GM23248 (cell line): ENCODE data around the gene MYO15A.

Source experiments
- EZH2 ChIP-seq: fragments of 200-600 bp; sonication (generic); IDR thresholded peaks from 2 replicates; pipeline ENCODE4 v1.6.1; 2018; ENCODE audit warnings: antibody characterized with exemption, mild to moderate bottlenecking; ENCODE audit not compliant: insufficient read depth, poor library complexity, severe bottlenecking
- EZH2phosphoT487 ChIP-seq: fragments of 200-600 bp; sonication (generic); IDR thresholded peaks from 2 replicates; pipeline ENCODE4 v1.6.1; 2018; ENCODE audit warnings: antibody characterized with exemption, moderate library complexity, mild to moderate bottlenecking, low read depth; ENCODE audit not compliant: insufficient read depth

GRCh38 chr17:18119166-18119745 is 10.7 kb downstream of the MYO15A start:
- TF ChIP-seq EZH2 = no peak
- TF ChIP-seq EZH2phosphoT487 = no peak
